ENCODE measurements around the gene GRM7.

The GRM7 gene

DNA sequence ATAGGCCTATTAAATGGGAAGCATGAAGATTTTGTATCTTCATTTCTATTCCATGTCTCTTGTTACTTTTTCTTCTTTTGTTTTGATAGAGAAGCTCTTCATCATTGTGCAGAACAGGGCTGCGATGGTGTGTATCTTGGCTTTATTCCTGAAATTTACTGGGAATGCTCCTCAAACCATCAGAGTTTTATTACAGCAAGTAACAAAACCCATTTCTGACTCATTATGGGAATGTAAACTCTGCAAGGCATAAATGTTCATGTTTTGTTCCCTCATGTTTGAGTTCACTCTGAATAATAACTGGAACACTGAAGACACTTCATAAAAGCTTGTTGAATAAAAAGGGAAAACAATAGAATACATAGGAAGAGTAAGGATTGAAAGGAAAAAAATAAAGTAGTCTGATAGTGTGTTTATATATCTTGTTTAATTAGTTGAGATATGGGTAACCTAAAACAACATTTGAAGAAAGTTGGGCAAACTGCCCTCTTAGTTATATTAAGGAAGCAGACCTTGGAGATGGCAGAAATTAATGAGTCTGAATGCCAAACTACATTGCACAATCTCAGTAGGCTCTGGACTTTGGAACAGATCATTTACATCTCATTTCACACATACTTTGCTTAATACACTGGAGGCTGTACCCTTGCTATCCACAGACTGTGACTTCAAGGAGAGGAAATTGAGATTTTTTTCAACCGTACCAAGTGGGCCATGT, 521.5 kb downstream of the GRM7 start:
- in situ Hi-C loops (cut with MboI; ENCODE audit: low pct_unique_long_range_greater_than_20kb, low sequenced_read_pairs, unreplicated experiment), result no loop called here
- no peak for DNase-seq (ENCODE audit: low spot score)
- TF ChIP-seq CTCF (IDR thresholded peaks at IDR 0.05; ENCODE audit: extremely low read depth, insufficient read depth, missing control alignments), result no peak

DNA sequence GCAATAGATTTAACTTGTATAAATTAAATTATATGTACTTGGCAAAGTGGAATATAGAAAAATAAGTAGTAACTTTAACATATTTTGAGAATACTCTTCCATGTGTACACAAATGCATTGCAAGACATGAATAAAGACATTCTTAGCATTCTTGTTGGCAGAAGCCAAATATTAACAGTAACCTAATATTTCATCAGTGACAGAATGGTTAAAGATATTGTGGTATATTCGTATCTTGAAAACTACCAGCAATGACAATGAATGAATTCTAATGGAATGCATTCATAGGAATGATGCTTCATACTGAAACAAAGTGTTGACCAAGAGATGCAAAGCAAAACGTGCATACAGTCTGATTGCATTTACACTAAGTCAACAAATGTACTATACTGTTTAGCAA, 524.7 kb downstream of the GRM7 start:
- in situ Hi-C loops (cut with MboI; ENCODE audit: low pct_unique_long_range_greater_than_20kb, low sequenced_read_pairs, unreplicated experiment), result no loop called here
- DNase-seq (ENCODE audit: low spot score), result no peak
- TF ChIP-seq CTCF (IDR thresholded peaks at IDR 0.05; ENCODE audit: extremely low read depth, insufficient read depth, missing control alignments), result no peak

GRCh38 chr3:7388026-7388425, 527.1 kb downstream of the GRM7 start:
- TF ChIP-seq CTCF (IDR thresholded peaks at IDR 0.05; ENCODE audit: extremely low read depth, insufficient read depth, missing control alignments), result no peak
- DNase-seq (ENCODE audit: low spot score), result no peak
- in situ Hi-C loops (cut with MboI; ENCODE audit: low pct_unique_long_range_greater_than_20kb, low sequenced_read_pairs, unreplicated experiment), result no loop called here

DNA sequence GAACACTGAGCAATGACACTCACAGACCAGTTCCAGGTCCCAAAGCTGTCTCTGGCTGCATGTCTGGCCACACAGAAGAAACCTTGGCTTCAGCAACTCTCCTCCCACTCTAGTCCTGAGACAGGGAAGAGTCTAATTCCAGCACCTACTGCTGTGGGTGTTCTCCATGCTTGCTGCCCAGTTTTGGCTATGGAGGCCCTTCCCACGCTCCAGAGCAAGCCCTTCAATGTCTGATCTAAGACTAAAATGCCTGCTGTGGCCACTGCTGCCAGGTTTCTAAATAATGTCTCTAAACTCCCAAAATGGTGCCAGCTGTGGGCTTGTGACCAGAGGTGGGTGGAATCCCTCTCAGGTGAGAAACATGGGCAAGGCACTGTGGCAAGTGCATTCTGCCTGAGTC, 531.3 kb downstream of the GRM7 start:
- in situ Hi-C loops (cut with MboI; ENCODE audit: low pct_unique_long_range_greater_than_20kb, low sequenced_read_pairs, unreplicated experiment), result no loop called here
- DNase-seq (ENCODE audit: low spot score), result no peak
- TF ChIP-seq CTCF (IDR thresholded peaks at IDR 0.05; ENCODE audit: extremely low read depth, insufficient read depth, missing control alignments), result no peak

- TF ChIP-seq CTCF (IDR thresholded peaks at IDR 0.05; ENCODE audit: extremely low read depth, insufficient read depth, missing control alignments), result no peak
- in situ Hi-C loops (cut with MboI; ENCODE audit: low pct_unique_long_range_greater_than_20kb, low sequenced_read_pairs, unreplicated experiment), result no loop called here
- no peak for DNase-seq (ENCODE audit: low spot score)
Measured at GRCh38 chr3:7393944-7394605, 533.2 kb downstream of the GRM7 start.

DNA sequence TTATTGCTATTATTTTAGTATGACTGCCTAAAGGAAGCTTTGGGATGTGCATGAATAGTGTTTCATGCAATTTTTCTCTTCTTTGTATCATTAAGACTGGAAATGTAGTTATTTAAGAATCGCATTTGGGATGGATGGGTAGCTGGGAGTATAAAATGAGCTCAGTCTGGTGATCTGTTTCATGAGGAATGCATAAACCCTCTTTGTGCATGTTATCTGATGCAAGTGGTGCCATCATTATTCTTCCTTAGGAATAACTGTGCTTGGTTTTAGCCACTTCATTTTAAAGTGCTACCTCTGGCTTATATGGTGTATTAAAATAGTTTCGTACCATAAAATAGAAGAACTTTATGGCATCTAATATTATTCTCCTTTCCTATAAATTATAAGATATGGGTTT, 535.6 kb downstream of the GRM7 start:
- in situ Hi-C loops (cut with MboI; ENCODE audit: low pct_unique_long_range_greater_than_20kb, low sequenced_read_pairs, unreplicated experiment), result no loop called here
- no peak for TF ChIP-seq CTCF (IDR thresholded peaks at IDR 0.05; ENCODE audit: extremely low read depth, insufficient read depth, missing control alignments)
- no peak for DNase-seq (ENCODE audit: low spot score)
